Progenitor cell of endocrine pancreas (in vitro differentiated cells): ENCODE measurements around the gene MAPK8. TPM values are rescaled to one million over a fixed set of nuclear protein-coding genes. Genes with fewer than 3 reads are reported as not detected.

Experiments
- DNase-seq: peaks from one replicate; pipeline ENCODE4 v3.0.0; 2021; ENCODE audit warnings: low spot score; ENCODE audit not compliant: unreplicated experiment
- H3K27ac Mint-ChIP-seq: 2 replicates; pipeline ENCODE4 v1.8.0; 2021; ENCODE audit warnings: mild to moderate bottlenecking, moderate library complexity, mixed read lengths
- H3K27me3 Mint-ChIP-seq: 2 replicates; pipeline ENCODE4 v1.8.0; 2021; ENCODE audit warnings: mixed read lengths
- H3K36me3 Mint-ChIP-seq: 2 replicates; pipeline ENCODE4 v1.8.0; 2022; ENCODE audit warnings: mixed read lengths; ENCODE audit not compliant: insufficient read depth
- H3K4me1 Mint-ChIP-seq: 2 replicates; pipeline ENCODE4 v1.8.0; 2021; ENCODE audit warnings: low read depth, mixed read lengths
- H3K4me3 Mint-ChIP-seq: 2 replicates; pipeline ENCODE4 v1.8.0; 2021; ENCODE audit warnings: low read depth, mild to moderate bottlenecking, moderate library complexity, mixed read lengths
- H3K9me3 Mint-ChIP-seq: 2 replicates; pipeline ENCODE4 v1.8.0; 2021; ENCODE audit warnings: low read depth, mixed read lengths
- total RNA-seq: library from RNA; stranded (reverse); gene quantifications from 2 replicates; pipeline ENCODE4 v1.2.1, GENCODE V29; 2021
- TF ChIP-seq, protein P1 (sequence below): fragments of 200-600 bp; sonication (generic); IDR thresholded peaks from one replicate; pipeline ENCODE4 v1.5.0; 2021; ENCODE audit warnings: antibody characterized with exemption, mild to moderate bottlenecking; ENCODE audit not compliant: unreplicated experiment

The MAPK8 gene
- total RNA-seq, 1 donor from 2014 or later: 69.7 TPM

DNA sequence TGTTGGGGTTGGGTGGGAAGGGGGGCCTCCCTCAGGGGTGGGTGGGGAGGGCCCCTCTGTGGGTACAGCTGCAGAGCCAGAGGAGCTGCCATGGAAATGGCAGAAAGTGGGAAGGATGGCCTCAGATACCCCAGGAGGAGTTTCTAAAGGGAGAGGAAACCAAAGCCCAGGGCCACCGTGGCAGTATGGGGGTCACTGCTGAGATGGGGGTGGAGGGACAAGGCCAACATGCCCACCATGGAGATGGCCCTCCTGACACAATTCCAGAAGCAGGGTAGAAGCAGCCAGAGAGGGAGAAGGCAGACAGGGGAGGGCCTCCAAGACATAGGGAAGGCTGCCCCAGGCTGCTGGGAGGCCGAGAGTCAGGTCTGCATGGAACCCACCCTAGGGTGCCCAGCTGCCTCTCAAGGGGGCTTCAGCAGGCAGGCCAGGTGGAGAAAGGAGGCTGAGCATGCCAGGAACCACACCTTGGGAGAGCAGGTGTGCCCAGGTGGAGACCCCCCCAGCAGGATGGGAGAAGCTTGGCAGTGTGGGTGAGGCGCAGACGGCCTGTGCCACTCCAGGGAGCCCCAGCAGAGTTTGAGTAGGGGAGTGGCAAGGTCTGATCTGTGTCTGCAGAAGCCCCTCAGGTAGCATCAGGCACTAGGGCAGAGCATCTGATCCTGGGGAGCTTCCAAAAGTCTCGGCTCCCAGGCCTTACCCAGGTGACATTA, 151.6 kb downstream of the MAPK8 start:
- no peaks in the 10 kb centered on the region for H3K36me3 Mint-ChIP-seq
- H3K27me3 Mint-ChIP-seq: peaks cover 3% of the 10 kb centered on the region
- H3K9me3 Mint-ChIP-seq: peaks cover 4% of the 10 kb centered on the region
- peaks cover 23% of the 10 kb centered on the region for H3K4me1 Mint-ChIP-seq
- DNase-seq: no peak
- H3K27ac Mint-ChIP-seq: no peak overlapping the region
- TF ChIP-seq, protein P1, sequence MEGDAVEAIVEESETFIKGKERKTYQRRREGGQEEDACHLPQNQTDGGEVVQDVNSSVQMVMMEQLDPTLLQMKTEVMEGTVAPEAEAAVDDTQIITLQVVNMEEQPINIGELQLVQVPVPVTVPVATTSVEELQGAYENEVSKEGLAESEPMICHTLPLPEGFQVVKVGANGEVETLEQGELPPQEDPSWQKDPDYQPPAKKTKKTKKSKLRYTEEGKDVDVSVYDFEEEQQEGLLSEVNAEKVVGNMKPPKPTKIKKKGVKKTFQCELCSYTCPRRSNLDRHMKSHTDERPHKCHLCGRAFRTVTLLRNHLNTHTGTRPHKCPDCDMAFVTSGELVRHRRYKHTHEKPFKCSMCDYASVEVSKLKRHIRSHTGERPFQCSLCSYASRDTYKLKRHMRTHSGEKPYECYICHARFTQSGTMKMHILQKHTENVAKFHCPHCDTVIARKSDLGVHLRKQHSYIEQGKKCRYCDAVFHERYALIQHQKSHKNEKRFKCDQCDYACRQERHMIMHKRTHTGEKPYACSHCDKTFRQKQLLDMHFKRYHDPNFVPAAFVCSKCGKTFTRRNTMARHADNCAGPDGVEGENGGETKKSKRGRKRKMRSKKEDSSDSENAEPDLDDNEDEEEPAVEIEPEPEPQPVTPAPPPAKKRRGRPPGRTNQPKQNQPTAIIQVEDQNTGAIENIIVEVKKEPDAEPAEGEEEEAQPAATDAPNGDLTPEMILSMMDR: no peak
- no peak overlapping the region for H3K4me3 Mint-ChIP-seq

DNA sequence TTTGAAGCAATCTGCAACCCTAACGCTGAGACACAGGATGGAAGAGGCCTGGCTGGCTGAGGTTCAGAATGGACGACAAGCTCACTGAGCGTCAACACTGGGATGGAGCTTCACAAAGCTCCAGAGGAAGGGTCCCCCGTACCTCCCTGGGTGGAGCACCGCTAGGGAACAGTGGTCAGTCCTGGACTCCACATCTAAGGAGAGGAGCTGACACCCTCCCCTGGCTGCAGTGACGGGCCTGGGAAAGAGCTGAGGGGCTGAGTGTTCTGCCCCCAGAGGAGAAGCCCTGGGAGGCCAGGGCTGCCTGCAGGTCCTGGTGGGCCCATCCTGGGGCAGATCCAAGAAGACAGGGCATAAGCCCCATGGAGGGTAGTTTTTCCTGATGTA, 152.2 kb downstream of the MAPK8 start:
- Mint-ChIP-seq H3K27me3 (peaks cover 3% of the 10 kb centered on the region), H3K4me3 (no peak overlapping the region), H3K4me1 (peaks cover 20% of the 10 kb centered on the region), H3K36me3 (no peaks in the 10 kb centered on the region), H3K27ac (no peak overlapping the region), H3K9me3 (peaks cover 4% of the 10 kb centered on the region)
- no peak for DNase-seq
- TF ChIP-seq, protein P1: no peak

DNA sequence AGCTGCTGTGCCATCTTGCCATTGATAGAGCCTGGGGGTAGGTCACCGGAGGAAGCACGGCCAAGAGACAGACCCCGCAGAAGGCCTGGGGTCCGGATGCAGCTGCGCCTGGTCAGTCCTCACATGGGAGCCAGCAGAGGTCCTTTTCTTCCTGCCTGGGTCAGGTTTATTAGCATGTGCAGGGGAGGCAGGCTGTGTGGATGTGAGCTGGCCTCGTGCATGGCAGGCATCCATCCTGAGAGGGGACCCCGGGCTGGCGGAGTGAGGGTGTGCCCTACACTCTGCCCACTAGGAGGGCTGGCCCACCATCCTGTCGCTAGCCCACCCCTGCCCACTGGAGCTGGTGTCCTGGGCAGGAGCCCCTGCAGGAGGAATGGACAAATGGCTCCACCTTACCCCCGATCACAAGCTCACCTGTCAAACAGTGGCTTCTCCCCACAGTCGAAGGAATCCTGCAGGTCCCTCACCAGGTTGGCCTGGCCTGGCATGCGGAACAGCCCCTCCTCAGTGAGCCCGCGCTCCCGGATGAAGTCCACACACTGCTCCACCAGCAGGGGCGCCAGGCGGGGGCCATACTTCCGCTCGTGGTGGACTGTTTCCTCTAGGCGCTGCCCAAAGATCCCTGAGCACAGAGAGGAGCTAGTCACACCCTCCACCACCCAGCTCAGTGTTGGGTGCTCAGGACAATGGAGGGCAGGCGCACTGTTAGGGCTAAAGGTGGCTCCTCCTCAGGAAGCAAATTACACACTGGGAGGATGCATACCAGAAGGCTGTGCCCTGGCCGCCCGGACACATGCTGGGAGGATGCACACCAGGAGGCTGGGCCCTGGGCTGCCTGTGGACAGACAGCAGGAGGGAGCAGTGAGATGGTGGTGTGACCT, 153.0 kb downstream of the MAPK8 start:
- DNase-seq: no peak
- peaks cover 14% of the 10 kb centered on the region for H3K4me1 Mint-ChIP-seq
- H3K36me3 Mint-ChIP-seq: no peaks in the 10 kb centered on the region
- H3K27me3 Mint-ChIP-seq: peaks cover 7% of the 10 kb centered on the region
- TF ChIP-seq, protein P1: no peak
- H3K9me3 Mint-ChIP-seq: peaks cover 4% of the 10 kb centered on the region
- H3K27ac Mint-ChIP-seq: no peak overlapping the region
- no peak overlapping the region for H3K4me3 Mint-ChIP-seq

DNA sequence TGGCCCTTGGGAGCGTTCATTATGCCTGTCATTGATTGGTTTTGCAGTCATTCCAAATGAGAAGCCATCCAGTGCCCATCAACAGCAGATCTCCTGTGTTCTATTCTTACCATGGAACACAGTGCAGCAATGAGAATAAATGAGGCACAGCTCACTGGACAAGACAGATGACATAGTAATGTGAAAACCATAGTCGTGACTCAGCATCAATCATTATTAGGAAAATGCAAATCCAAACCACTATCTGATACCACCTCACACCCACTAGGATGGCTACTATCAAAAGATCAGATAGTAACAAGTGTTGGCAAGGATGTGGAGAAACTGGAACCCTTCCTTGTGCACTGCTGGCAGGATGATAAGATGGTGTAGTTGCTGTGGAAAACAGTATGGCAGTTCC, 153.7 kb downstream of the MAPK8 start:
- DNase-seq: no peak
- no peaks in the 10 kb centered on the region for H3K36me3 Mint-ChIP-seq
- H3K4me1 Mint-ChIP-seq: peaks cover 9% of the 10 kb centered on the region
- TF ChIP-seq, protein P1: no peak
- H3K27me3 Mint-ChIP-seq: peaks cover 7% of the 10 kb centered on the region
- H3K9me3 Mint-ChIP-seq: peaks cover 4% of the 10 kb centered on the region
- H3K27ac Mint-ChIP-seq: no peak overlapping the region
- H3K4me3 Mint-ChIP-seq: no peak overlapping the region

DNA sequence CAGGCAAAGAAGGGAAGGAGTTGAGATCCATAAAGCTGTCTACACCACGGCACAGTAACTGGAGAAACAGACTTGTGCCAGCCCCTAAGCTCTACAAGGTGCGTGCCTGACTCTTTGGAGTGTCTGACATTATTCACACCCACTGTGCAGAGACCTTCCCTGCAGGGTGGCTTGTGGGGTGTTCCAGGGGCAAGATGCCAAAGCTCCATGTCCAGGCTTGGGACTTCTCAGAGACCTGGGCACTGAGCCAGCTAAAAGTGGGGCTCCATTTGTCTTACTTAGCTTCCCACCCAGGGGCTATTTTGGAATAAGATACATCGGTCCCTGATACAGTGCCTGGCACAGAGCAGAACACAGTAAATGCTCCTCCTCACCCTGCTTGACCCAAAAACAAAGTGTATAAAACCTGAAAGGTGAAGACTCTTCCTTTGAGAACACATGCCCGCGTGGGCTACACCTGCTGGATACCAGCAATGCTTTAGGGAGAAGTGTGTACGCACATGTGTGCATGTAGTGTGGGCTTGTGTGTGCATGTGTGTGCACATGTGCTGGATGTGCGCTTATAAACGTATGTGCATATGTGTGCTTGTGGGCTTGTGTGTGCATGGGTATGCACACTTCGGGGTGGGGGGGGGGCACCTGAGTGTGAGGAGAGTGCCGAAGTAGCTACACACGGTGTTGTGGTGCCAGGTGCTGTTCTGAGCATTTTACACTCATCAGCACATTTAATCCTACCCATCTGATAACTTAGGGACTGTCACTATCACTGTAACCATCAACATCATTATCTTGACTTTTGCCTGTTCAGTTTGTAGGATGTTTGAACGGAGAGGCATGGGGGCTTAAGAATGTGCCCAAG, 155.4 kb downstream of the MAPK8 start:
- no peak overlapping the region for H3K4me3 Mint-ChIP-seq
- no peak for DNase-seq
- H3K9me3 Mint-ChIP-seq: peaks cover 4% of the 10 kb centered on the region
- peaks cover 6% of the 10 kb centered on the region for H3K4me1 Mint-ChIP-seq
- no peak overlapping the region for H3K27ac Mint-ChIP-seq
- H3K27me3 Mint-ChIP-seq: peaks cover 9% of the 10 kb centered on the region
- no peaks in the 10 kb centered on the region for H3K36me3 Mint-ChIP-seq
- TF ChIP-seq, protein P1: no peak
